ENCODE results near the gene PCGF5.
"Not testable (repeated sequence)": the region's sequence is repeated elsewhere in the genome, so short reads cannot be mapped to it uniquely, and the experiment has no call there.

The PCGF5 gene

GRCh38 chr10:91313796-91314485 lies 93.5 kb downstream of the PCGF5 start:
- Mint-ChIP-seq H3K27ac (peak overlapping the region; percentile 65), H3K9me3 (no peaks in the 10 kb centered on the region), H3K4me3 (no peak overlapping the region), H3K27me3 (peaks cover 7% of the 10 kb centered on the region), H3K4me1 (ENCODE audit: low read depth) (peaks cover 10% of the 10 kb centered on the region), H3K36me3 (ENCODE audit: low read depth) (no peaks in the 10 kb centered on the region)
- no peak for DNase-seq

- Mint-ChIP-seq H3K4me1 (ENCODE audit: low read depth) (peaks cover 10% of the 10 kb centered on the region), H3K36me3 (ENCODE audit: low read depth) (no peaks in the 10 kb centered on the region), H3K27ac (no peak overlapping the region), H3K4me3 (no peak overlapping the region), H3K27me3 (no peaks in the 10 kb centered on the region), H3K9me3 (no peaks in the 10 kb centered on the region)
- DNase-seq: no peak
These were observed 96.0 kb downstream of the PCGF5 start for GRCh38 chr10:91316486-91316885.

GRCh38 chr10:91317541-91317940 lies 97.1 kb downstream of the PCGF5 start:
- Mint-ChIP-seq H3K36me3 (ENCODE audit: low read depth) (no peaks in the 10 kb centered on the region), H3K4me1 (ENCODE audit: low read depth) (peaks cover 10% of the 10 kb centered on the region), H3K4me3 (no peak overlapping the region), H3K9me3 (no peaks in the 10 kb centered on the region), H3K27me3 (no peaks in the 10 kb centered on the region), H3K27ac (no peak overlapping the region)
- no peak for DNase-seq

- Mint-ChIP-seq H3K4me3 (no peak overlapping the region), H3K4me1 (ENCODE audit: low read depth) (peaks cover under 1% of the 10 kb centered on the region), H3K27me3 (no peaks in the 10 kb centered on the region), H3K36me3 (ENCODE audit: low read depth) (no peaks in the 10 kb centered on the region), H3K27ac (no peak overlapping the region), H3K9me3 (no peaks in the 10 kb centered on the region)
- no peak for DNase-seq
These were observed 98.9 kb downstream of the PCGF5 start for GRCh38 chr10:91319336-91319735.

GRCh38 chr10:91323293-91323905 lies 102.9 kb downstream of the PCGF5 start:
- DNase-seq; H3K27me3 Mint-ChIP-seq; H3K27ac Mint-ChIP-seq; H3K4me1 Mint-ChIP-seq (ENCODE audit: low read depth); H3K9me3 Mint-ChIP-seq; H3K36me3 Mint-ChIP-seq (ENCODE audit: low read depth); H3K4me3 Mint-ChIP-seq: not testable (repeated sequence)

GRCh38 chr10:91328320-91328984 lies 108.0 kb downstream of the PCGF5 start:
- no peak overlapping the region for H3K4me3 Mint-ChIP-seq
- DNase-seq: no peak
- H3K9me3 Mint-ChIP-seq: no peaks in the 10 kb centered on the region
- H3K27me3 Mint-ChIP-seq: peaks cover 4% of the 10 kb centered on the region
- no peaks in the 10 kb centered on the region for H3K4me1 Mint-ChIP-seq (ENCODE audit: low read depth)
- no peaks in the 10 kb centered on the region for H3K36me3 Mint-ChIP-seq (ENCODE audit: low read depth)
- H3K27ac Mint-ChIP-seq: no peak overlapping the region

All from activated T-cell treated with anti-CD3 and anti-CD28 coated beads, Interleukin-2, amount 50 U/mL, for 24 hours (primary cell).